Activated naive CD4-positive, alpha-beta T cell treated with anti-CD3 and anti-CD28 coated beads, Interleukin-2, amount 50 U/mL, for 24 hours (primary cell): Measurements from ENCODE around the gene CA6.
"Not testable (repeated sequence)": the region's sequence is repeated elsewhere in the genome, so short reads cannot be mapped to it uniquely, and the experiment has no call there.

Source experiments
- H3K27ac Mint-ChIP-seq: one replicate; pipeline ENCODE4 v1.8.0; 2021; ENCODE audit warnings: mild to moderate bottlenecking, mixed read lengths
- H3K27me3 Mint-ChIP-seq: one replicate; pipeline ENCODE4 v1.8.0; 2021; ENCODE audit warnings: mixed read lengths
- H3K36me3 Mint-ChIP-seq: one replicate; pipeline ENCODE4 v1.8.0; 2021; ENCODE audit warnings: mixed read lengths
- H3K4me1 Mint-ChIP-seq: one replicate; pipeline ENCODE4 v1.8.0; 2021; ENCODE audit warnings: mixed read lengths
- H3K4me3 Mint-ChIP-seq: one replicate; pipeline ENCODE4 v1.8.0; 2021; ENCODE audit warnings: mild to moderate bottlenecking, mixed read lengths
- H3K9me3 Mint-ChIP-seq: one replicate; pipeline ENCODE4 v1.8.0; 2021; ENCODE audit warnings: mixed read lengths

Gene CA6

DNA sequence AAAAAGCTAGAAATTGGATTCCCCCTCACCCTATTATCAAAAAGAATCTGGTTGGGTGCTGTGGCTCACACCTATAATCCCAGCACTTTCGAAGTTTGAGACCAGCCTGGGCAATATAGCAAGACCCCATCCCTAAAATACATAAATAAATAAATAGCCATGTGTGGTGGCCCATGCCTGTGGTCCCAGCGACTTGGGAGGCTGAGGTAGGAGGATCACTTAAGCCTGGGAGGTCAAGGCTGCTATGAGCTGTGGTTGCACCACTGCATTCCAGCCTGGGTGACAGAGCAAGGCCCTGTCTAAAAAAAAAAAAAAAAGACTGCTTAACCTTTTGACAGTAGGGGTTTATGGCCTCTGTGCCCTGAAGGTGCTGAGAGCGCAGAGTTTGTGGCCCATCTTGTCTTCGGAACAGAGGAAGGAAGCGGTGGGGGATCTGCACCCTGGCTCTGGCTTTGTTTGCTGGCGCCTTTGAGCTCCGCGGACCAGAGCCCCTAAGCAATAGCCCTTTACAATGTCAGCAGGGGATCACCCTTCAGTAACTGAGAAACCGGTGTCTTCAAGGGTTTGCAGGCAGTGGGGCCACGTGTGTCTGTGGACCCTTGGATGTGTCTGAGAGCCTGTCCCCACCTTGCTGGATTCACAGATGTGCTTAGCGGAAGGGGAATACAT lies 58.5 kb downstream of the CA6 start:
- Mint-ChIP-seq H3K9me3 (no peaks in the 10 kb centered on the region), H3K27me3 (no peaks in the 10 kb centered on the region), H3K27ac (no peak overlapping the region), H3K4me1 (peaks cover 12% of the 10 kb centered on the region), H3K4me3 (no peak overlapping the region), H3K36me3 (no peaks in the 10 kb centered on the region)

GRCh38 chr1:9004700-9005394 lies 59.2 kb downstream of the CA6 start:
- H3K4me1 Mint-ChIP-seq, result peaks cover 12% of the 10 kb centered on the region
- H3K27ac Mint-ChIP-seq, result no peak overlapping the region
- H3K27me3 Mint-ChIP-seq, result no peaks in the 10 kb centered on the region
- H3K4me3 Mint-ChIP-seq, result no peak overlapping the region
- no peaks in the 10 kb centered on the region for H3K9me3 Mint-ChIP-seq
- H3K36me3 Mint-ChIP-seq, result no peaks in the 10 kb centered on the region

GRCh38 chr1:9005395-9005708 lies 59.7 kb downstream of the CA6 start:
- H3K4me1 Mint-ChIP-seq, result peaks cover 12% of the 10 kb centered on the region
- no peaks in the 10 kb centered on the region for H3K9me3 Mint-ChIP-seq
- no peak overlapping the region for H3K27ac Mint-ChIP-seq
- no peaks in the 10 kb centered on the region for H3K27me3 Mint-ChIP-seq
- no peaks in the 10 kb centered on the region for H3K36me3 Mint-ChIP-seq
- H3K4me3 Mint-ChIP-seq, result no peak overlapping the region

- Mint-ChIP-seq H3K4me1 (peaks cover 12% of the 10 kb centered on the region), H3K4me3 (no peak overlapping the region), H3K36me3 (no peaks in the 10 kb centered on the region), H3K27ac (no peak overlapping the region), H3K9me3 (no peaks in the 10 kb centered on the region), H3K27me3 (no peaks in the 10 kb centered on the region)
Measured at GRCh38 chr1:9006956-9007615, 61.4 kb downstream of the CA6 start.

GRCh38 chr1:9008236-9008635 lies 62.6 kb downstream of the CA6 start:
- Mint-ChIP-seq H3K36me3 (no peaks in the 10 kb centered on the region), H3K4me3 (no peak overlapping the region), H3K27ac (no peak overlapping the region)

DNA sequence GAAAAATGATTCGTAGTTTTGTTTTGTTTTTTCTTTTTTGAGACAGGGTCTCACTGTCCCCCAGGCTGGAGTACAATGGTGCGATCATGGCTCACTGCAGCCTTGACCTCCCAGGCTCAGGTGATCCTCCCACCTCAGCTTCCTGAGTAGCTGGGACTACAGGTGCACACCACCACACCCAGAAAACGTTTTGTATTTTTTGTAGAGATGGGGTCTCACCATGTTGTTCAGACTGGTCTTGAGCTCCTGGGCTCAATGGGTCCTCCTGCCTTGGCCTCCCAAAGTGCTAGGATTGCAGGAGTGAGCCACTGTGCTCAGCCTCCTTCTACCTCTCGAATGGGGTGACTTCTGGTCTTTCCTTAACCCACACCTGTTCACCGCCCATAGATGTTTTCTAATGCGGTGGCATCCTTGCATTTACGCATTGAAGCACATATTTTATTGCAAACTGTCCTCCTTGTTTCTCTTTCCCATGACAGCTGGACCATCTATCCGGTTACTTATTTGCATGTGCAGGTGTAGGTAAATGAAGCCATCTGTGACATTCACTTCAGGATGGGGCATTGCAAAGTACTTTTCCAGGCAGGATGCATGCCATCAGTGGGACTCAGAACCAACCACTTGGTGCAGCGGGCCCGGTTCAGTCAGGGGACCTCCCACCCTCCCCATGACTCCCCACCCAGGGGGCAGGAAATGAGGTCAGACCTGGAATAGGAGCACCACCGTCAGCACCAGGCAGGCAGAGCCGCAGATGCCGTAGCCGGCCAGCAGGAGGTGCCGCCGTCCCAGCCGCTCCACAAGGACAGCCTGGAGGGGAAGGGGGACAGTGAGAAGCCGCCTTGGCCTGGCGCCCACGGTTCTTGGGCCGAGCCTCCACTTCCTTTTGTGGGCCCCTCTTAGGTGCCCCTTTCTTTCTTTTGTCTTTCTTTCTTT lies 64.0 kb downstream of the CA6 start:
- Mint-ChIP-seq H3K4me1 (peaks cover 5% of the 10 kb centered on the region), H3K4me3 (no peak overlapping the region), H3K27ac (no peak overlapping the region), H3K36me3 (no peaks in the 10 kb centered on the region), H3K9me3 (no peaks in the 10 kb centered on the region), H3K27me3 (peaks cover 2% of the 10 kb centered on the region)

More at GRCh38 chr1:9008236-9008635, 62.6 kb downstream of the CA6 start:
- H3K9me3 Mint-ChIP-seq, result no peaks in the 10 kb centered on the region
- H3K27me3 Mint-ChIP-seq, result no peaks in the 10 kb centered on the region
- peaks cover 12% of the 10 kb centered on the region for H3K4me1 Mint-ChIP-seq

GRCh38 chr1:9010781-9011323 lies 65.2 kb downstream of the CA6 start:
- H3K4me1 Mint-ChIP-seq, result no peaks in the 10 kb centered on the region
- peaks cover 2% of the 10 kb centered on the region for H3K27me3 Mint-ChIP-seq
- no peaks in the 10 kb centered on the region for H3K9me3 Mint-ChIP-seq
- H3K27ac Mint-ChIP-seq, result no peak overlapping the region
- H3K4me3 Mint-ChIP-seq, result no peak overlapping the region
- H3K36me3 Mint-ChIP-seq, result no peaks in the 10 kb centered on the region

- Mint-ChIP-seq H3K27ac (no peak overlapping the region), H3K9me3 (no peaks in the 10 kb centered on the region), H3K4me1 (no peaks in the 10 kb centered on the region), H3K27me3 (peaks cover 2% of the 10 kb centered on the region), H3K4me3 (no peak overlapping the region), H3K36me3 (no peaks in the 10 kb centered on the region)
Measured at GRCh38 chr1:9013819-9014218, 68.2 kb downstream of the CA6 start.

- peaks cover 1% of the 10 kb centered on the region for H3K4me1 Mint-ChIP-seq
- H3K27me3 Mint-ChIP-seq, result peaks cover 2% of the 10 kb centered on the region
- no peaks in the 10 kb centered on the region for H3K9me3 Mint-ChIP-seq
- no peak overlapping the region for H3K4me3 Mint-ChIP-seq
- no peaks in the 10 kb centered on the region for H3K36me3 Mint-ChIP-seq
- no peak overlapping the region for H3K27ac Mint-ChIP-seq
Measured at GRCh38 chr1:9014475-9015375, 69.1 kb downstream of the CA6 start.

DNA sequence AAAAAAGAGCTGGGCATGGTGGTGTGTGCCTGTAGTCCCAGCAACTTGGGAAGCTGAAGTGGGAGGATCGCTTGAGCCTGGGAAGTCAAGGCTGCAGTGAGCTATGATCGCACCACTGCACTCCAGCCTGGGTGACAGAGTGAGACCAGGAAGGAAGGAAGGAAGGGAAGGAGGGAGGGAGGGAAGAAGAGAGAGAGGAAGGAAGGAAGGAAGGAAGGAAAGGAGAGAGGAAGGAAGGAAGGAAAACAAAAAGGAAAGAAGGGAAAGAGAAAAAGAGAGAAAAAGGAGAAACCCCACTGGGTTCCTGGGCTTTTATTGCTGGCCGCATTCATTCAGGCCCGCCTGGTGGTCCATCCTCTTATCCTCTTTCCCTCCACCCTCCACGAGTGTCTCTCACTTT lies 70.8 kb downstream of the CA6 start:
- no peak overlapping the region for H3K4me3 Mint-ChIP-seq
- H3K9me3 Mint-ChIP-seq, result no peaks in the 10 kb centered on the region
- peaks cover 5% of the 10 kb centered on the region for H3K4me1 Mint-ChIP-seq
- H3K27ac Mint-ChIP-seq, result no peak overlapping the region
- peaks cover 2% of the 10 kb centered on the region for H3K27me3 Mint-ChIP-seq
- no peaks in the 10 kb centered on the region for H3K36me3 Mint-ChIP-seq

DNA sequence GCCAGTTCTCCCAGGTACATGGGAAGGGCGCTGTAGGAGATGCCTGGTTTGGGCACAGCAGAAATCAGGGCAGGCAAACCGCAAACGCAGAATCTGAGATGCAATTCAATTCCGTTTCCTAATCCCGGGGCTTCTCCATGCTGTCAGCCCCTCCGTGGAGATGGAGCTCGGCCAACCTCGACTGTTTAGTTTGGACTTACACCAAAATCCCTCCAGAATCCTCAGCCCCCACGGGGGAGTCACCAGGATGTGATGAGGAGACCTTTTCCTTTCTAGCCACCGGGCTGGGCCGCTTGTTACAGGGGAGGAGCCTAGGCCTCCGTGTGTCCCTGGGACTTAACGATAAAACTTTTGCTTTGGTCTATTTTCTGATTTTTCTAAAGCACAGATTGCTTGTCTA lies 72.7 kb downstream of the CA6 start:
- Mint-ChIP-seq H3K27me3 (peaks cover 2% of the 10 kb centered on the region), H3K36me3 (no peaks in the 10 kb centered on the region), H3K4me3 (no peak overlapping the region), H3K9me3 (no peaks in the 10 kb centered on the region), H3K27ac (no peak overlapping the region), H3K4me1 (peaks cover 5% of the 10 kb centered on the region)

GRCh38 chr1:9019896-9020295 lies 74.2 kb downstream of the CA6 start:
- H3K27ac Mint-ChIP-seq, result peak overlapping the region; percentile 85
- H3K4me3 Mint-ChIP-seq, result no peak overlapping the region
- H3K4me1 Mint-ChIP-seq, result peaks cover 5% of the 10 kb centered on the region
- H3K36me3 Mint-ChIP-seq, result no peaks in the 10 kb centered on the region
- no peaks in the 10 kb centered on the region for H3K27me3 Mint-ChIP-seq
- H3K9me3 Mint-ChIP-seq, result no peaks in the 10 kb centered on the region

GRCh38 chr1:9020305-9020704 lies 74.6 kb downstream of the CA6 start:
- Mint-ChIP-seq H3K4me3 (no peak overlapping the region), H3K9me3 (no peaks in the 10 kb centered on the region), H3K4me1 (peaks cover 5% of the 10 kb centered on the region), H3K27ac (no peak overlapping the region), H3K36me3 (no peaks in the 10 kb centered on the region), H3K27me3 (no peaks in the 10 kb centered on the region)

DNA sequence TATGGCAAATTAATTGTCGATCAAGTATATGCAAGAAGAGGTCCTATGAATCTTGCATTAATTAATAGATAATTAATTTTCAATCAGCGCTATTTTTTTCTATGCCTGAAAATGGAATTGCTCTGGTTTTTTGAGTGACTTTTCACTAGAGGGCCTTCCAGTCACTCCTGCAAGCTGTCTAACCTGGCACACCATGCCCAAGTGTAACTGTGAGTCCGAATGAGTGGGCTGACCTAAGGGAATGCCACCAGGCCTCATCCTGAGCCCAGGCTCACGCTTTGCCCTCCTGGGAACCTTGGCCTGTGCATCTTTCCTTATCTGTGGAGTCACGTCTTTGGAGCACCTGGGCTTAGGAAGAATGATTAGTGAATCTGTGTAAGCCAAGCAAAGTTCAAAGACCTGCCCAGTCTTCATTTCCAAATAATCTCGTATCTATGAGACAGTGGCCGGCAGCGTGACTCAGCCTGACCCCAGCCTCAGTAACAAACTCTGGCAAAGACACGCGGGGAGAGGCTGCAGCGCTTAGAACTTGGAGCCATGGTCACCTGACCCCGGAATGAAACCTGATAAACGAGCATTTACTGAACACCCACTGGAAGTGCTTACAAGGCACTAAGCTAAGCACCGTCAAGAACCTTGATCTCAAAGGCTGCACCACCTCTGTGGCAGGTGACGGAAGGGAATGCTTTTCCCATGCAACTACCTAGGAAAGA lies 76.5 kb downstream of the CA6 start:
- H3K4me1 Mint-ChIP-seq, H3K36me3 Mint-ChIP-seq, H3K9me3 Mint-ChIP-seq, H3K27ac Mint-ChIP-seq, H3K27me3 Mint-ChIP-seq, H3K4me3 Mint-ChIP-seq: not testable (repeated sequence)
